Naive B cell (primary cell): ENCODE results near the gene PPP1R15B. TPM values are rescaled to one million over a fixed set of nuclear protein-coding genes. Genes with fewer than 3 reads are reported as not detected.

Experiments used
- ATAC-seq, 2 donors: fragments of 150-1000 bp; cut with Tn5 transposase; 2 replicates each; pipeline ENCODE4 v1.10.0; 2021; ENCODE audit warnings: low read depth in 2 of 2, mild to moderate bottlenecking in 2 of 2, moderate library complexity in 2 of 2
- DNase-seq: peaks from one replicate; pipeline ENCODE4 v3.0.0; 2022
- H3K27ac Mint-ChIP-seq, 6 donors: one replicate each; pipeline ENCODE4 v1.8.0; 2020 to 2022; ENCODE audit warnings: mild to moderate bottlenecking in 6 of 6, mixed read lengths in 6 of 6, moderate library complexity in 5 of 6, inconsistent platforms in 2 of 6
- H3K27me3 Mint-ChIP-seq, 3 donors: one replicate each; pipeline ENCODE4 v1.8.0; 2021 to 2022; ENCODE audit warnings: mixed read lengths in 3 of 3, mild to moderate bottlenecking in 1 of 3
- H3K36me3 Mint-ChIP-seq, 2 donors: one replicate each; pipeline ENCODE4 v1.8.0; 2020 to 2022; ENCODE audit warnings: mixed read lengths in 2 of 2, inconsistent platforms in 1 of 2, mild to moderate bottlenecking in 1 of 2
- H3K4me1 Mint-ChIP-seq, 3 donors: one replicate each; pipeline ENCODE4 v1.8.0; 2020 to 2022; ENCODE audit warnings: mixed read lengths in 3 of 3, inconsistent platforms in 1 of 3, mild to moderate bottlenecking in 1 of 3, moderate library complexity in 1 of 3
- H3K4me3 Mint-ChIP-seq, 8 donors: one replicate each; pipeline ENCODE4 v1.8.0; 2020 to 2022; ENCODE audit warnings: mild to moderate bottlenecking in 8 of 8, mixed read lengths in 8 of 8, moderate library complexity in 8 of 8, inconsistent platforms in 2 of 8
- H3K9me3 Mint-ChIP-seq, 7 donors: one replicate each; pipeline ENCODE4 v1.8.0; 2020 to 2022; ENCODE audit warnings: mixed read lengths in 7 of 7, mild to moderate bottlenecking in 5 of 7, inconsistent platforms in 2 of 7, moderate library complexity in 1 of 7
- polyA plus RNA-seq, 6 donors: library from polyadenylated mRNA; unstranded; fragments of 300-500 nt; fragmentation: Illumina TruSeq; gene quantifications; one replicate each; pipeline ENCODE4 v1.2.3, GENCODE V29; 2021; ENCODE audit warnings: low read depth in 6 of 6

The PPP1R15B gene
- polyA plus RNA-seq, 6 donors from 2014 or later, result 18.5 to 39.0 (median 33.0) TPM

- Mint-ChIP-seq H3K27ac (peak overlapping the region; percentile 60 to 99 (median 94)), H3K4me1 (peaks cover 65 to 91% (median 80%) of the 10 kb centered on the region in 3 donors), H3K9me3 (no peaks in the 10 kb centered on the region), H3K4me3 (peak overlapping the region in 6 of 8 donors; percentile 54 to 81 (median 64)), H3K36me3 (peaks cover 31 to 47% of the 10 kb centered on the region in 2 donors), H3K27me3 (no peaks in the 10 kb centered on the region)
- no peak for ATAC-seq
- DNase-seq, result no peak
Measured at GRCh38 chr1:204449678-204450280, 38.2 kb upstream of the PPP1R15B start.

GRCh38 chr1:204448991-204449677, 37.5 kb upstream of the PPP1R15B start:
- Mint-ChIP-seq H3K27me3 (no peaks in the 10 kb centered on the region), H3K27ac (peak overlapping the region; percentile 90 to 94 (median 92)), H3K4me3 (peak overlapping the region in 6 of 8 donors; percentile 38 to 77 (median 58)), H3K4me1 (peaks cover 60 to 88% (median 73%) of the 10 kb centered on the region in 3 donors), H3K9me3 (no peaks in the 10 kb centered on the region), H3K36me3 (peaks cover 26 to 47% of the 10 kb centered on the region in 2 donors)
- ATAC-seq, result no peak
- DNase-seq, result no peak

DNA sequence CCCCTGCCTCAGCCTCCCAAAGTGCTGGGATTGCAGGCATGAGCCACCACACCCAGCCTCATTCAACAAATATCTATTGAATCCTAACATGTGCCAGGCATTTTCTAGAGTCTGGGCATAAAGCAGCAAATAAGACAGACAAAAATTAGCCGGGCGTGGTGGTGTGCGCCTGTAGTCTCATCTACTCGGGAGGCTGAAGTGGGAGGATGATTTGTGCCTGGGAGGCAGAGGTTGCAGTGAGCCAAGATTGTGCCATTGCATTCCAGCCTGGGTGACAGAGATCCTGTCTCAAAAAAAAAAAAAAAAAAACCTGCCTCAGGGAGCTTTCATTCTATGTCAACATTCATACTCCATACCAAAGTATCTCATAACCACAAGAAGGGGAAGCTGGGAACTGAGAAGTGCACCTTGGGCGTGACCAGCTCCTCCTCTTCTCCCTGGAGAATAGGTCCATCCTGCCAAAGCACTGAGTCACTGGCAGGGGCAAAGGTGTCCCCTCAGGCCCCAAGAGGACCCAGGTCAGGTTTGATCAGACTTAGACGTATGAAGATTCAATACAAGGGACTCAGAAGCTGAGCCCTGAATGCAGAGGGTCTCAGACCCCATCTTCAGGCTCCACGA, 36.8 kb upstream of the PPP1R15B start:
- DNase-seq (no peak), ATAC-seq (no peak)
- H3K9me3 Mint-ChIP-seq, result no peaks in the 10 kb centered on the region
- peak overlapping the region in 7 of 8 donors; percentile 38 to 77 (median 56) for H3K4me3 Mint-ChIP-seq
- H3K4me1 Mint-ChIP-seq, result peaks cover 59 to 84% (median 67%) of the 10 kb centered on the region in 3 donors
- peaks cover 30 to 52% of the 10 kb centered on the region in 2 donors for H3K36me3 Mint-ChIP-seq
- H3K27me3 Mint-ChIP-seq, result no peaks in the 10 kb centered on the region
- peak overlapping the region; percentile 90 to 94 (median 92) for H3K27ac Mint-ChIP-seq

- H3K27me3 Mint-ChIP-seq, result no peaks in the 10 kb centered on the region
- H3K9me3 Mint-ChIP-seq, result no peaks in the 10 kb centered on the region
- peak overlapping the region; percentile 18 to 94 (median 91) for H3K27ac Mint-ChIP-seq
- H3K4me3 Mint-ChIP-seq, result peak overlapping the region in 7 of 8 donors; percentile 25 to 80 (median 58)
- H3K4me1 Mint-ChIP-seq, result peaks cover 53 to 77% (median 60%) of the 10 kb centered on the region in 3 donors
- DNase-seq (no peak), ATAC-seq (no peak)
- H3K36me3 Mint-ChIP-seq, result peaks cover 25 to 52% of the 10 kb centered on the region in 2 donors
Measured at GRCh38 chr1:204447736-204448135, 36.1 kb upstream of the PPP1R15B start.

GRCh38 chr1:204447190-204447589, 35.6 kb upstream of the PPP1R15B start:
- ATAC-seq, result no peak
- H3K4me1 Mint-ChIP-seq, result peaks cover 53 to 72% (median 64%) of the 10 kb centered on the region in 3 donors
- H3K27me3 Mint-ChIP-seq, result no peaks in the 10 kb centered on the region
- peaks cover 26 to 57% of the 10 kb centered on the region in 2 donors for H3K36me3 Mint-ChIP-seq
- no peak for DNase-seq
- peak overlapping the region in 7 of 8 donors; percentile 6 to 83 (median 65) for H3K4me3 Mint-ChIP-seq
- H3K27ac Mint-ChIP-seq, result peak overlapping the region; percentile 81 to 99 (median 93)
- no peaks in the 10 kb centered on the region for H3K9me3 Mint-ChIP-seq

DNA sequence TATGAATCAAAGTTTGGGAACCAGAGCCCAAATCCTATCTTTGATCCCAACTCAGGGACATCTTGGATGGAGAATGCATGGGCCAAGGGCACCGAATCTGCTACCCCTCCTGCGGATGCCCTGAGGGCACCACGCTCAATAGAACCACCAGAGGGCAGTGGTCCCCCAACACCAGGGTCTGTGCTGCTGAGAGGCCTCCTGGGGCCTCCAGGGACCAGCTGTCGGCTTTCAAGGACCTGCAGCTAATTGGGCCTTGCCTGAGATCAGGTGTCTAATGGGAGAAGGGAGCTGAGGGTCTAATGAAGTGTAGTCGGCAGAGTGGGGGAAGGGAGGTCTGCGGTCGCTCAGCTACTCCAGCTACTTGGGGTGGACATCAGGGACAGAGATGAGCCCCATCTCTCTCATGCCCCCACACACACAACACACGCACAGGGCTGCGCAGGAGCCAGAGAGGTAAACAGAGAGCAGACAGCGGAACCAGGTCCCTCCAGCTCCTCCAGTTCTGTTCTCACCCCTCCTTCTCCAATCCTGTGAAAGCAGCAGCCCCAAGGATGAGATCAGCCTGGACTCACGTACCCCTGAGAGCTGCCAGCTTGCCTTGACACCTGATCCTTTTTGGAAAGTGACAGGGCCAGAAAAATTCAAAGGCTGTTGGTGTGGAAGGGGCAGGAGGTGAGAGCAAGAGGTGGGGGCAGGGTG, 34.9 kb upstream of the PPP1R15B start:
- Mint-ChIP-seq H3K9me3 (no peaks in the 10 kb centered on the region), H3K27ac (peak overlapping the region; percentile 92 to 99 (median 96)), H3K4me3 (peak overlapping the region in 7 of 8 donors; percentile 76 to 94 (median 83)), H3K4me1 (peaks cover 56 to 66% (median 65%) of the 10 kb centered on the region in 3 donors), H3K27me3 (no peaks in the 10 kb centered on the region), H3K36me3 (peaks cover 32 to 63% of the 10 kb centered on the region in 2 donors)
- ATAC-seq, result peak; percentile 96
- peak; percentile 81 for DNase-seq

DNA sequence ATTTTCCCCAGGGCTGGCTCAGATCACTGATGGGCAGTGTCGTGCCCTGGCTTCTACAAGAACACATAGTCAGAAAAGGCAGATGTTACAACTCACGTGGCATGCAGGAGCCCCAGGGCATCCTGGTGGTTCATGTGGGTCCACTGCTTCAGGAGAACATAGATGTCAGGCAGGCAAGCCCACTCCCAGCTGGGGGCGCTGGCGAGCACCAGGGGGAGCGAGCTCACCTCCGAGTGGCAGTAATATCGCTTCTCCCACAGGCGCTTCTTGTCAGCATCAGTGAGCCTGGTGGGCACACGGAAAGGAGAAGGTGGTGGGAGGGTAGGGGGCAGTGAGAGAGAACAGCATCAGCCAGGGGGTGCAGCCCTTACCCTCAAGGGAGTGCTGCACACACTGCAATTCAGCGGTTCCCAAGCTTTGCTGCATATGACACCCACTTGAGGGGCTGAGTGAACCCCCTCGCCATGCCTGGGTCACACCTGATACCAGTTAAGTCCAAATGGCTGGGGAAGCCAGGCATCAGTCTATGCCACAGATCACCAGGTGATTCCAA, 34.3 kb upstream of the PPP1R15B start:
- peaks cover 38 to 67% of the 10 kb centered on the region in 2 donors for H3K36me3 Mint-ChIP-seq
- H3K9me3 Mint-ChIP-seq, result no peaks in the 10 kb centered on the region
- H3K4me3 Mint-ChIP-seq, result peak overlapping the region in 1 of 8 donors; percentile 88
- no peak for DNase-seq
- no peaks in the 10 kb centered on the region for H3K27me3 Mint-ChIP-seq
- peak overlapping the region in 4 of 6 donors; percentile 70 to 98 (median 92) for H3K27ac Mint-ChIP-seq
- peak; percentile 22 to 36 for ATAC-seq
- H3K4me1 Mint-ChIP-seq, result peaks cover 52 to 60% (median 59%) of the 10 kb centered on the region in 3 donors

DNA sequence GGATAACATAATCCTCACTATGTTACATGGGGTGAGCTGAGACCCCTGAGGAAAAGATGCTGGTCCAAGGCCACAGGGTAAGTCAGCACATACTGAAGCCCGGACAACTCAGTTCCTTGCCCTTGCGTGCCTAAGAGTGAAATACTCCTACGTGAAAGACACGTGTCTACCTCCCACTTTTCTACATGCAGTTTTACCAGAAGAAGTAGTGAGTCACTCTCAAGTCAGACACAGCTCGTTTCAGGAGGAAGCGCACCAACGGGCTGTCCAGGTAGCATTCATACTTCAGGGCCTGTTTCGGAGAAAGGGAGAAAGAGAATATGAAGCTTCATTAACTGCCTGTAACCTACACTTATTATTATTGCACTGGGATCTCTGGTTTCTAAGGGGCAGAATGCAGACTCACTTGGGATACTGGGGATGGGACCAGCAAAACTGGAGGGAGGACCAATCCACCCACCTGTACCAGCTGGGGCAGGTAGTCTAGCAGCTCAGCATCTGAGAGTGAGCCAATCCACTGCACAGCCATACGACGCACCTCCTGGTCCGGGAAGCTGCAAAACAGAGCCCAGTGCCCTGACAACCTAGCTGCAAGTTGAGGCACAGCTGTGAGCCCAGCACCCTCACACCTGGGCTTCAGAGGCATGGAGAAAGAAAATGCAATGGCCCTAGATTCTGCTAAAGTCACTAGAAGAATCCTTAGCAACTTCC, 32.4 kb upstream of the PPP1R15B start:
- peaks cover 37 to 41% (median 40%) of the 10 kb centered on the region in 3 donors for H3K4me1 Mint-ChIP-seq
- H3K27ac Mint-ChIP-seq, result peak overlapping the region in 2 of 6 donors; percentile 76 to 80
- no peaks in the 10 kb centered on the region for H3K27me3 Mint-ChIP-seq

GRCh38 chr1:204443260-204443619, 31.6 kb upstream of the PPP1R15B start:
- Mint-ChIP-seq H3K4me1 (peaks cover 29 to 36% (median 32%) of the 10 kb centered on the region in 3 donors), H3K36me3 (peaks cover 39 to 57% of the 10 kb centered on the region in 2 donors), H3K9me3 (no peaks in the 10 kb centered on the region), H3K4me3 (no peak overlapping the region), H3K27me3 (no peaks in the 10 kb centered on the region), H3K27ac (peak overlapping the region in 1 of 6 donors; percentile 52)
- DNase-seq (no peak), ATAC-seq (no peak)

More for the DNA sequence above, 32.4 kb upstream of the PPP1R15B start:
- Mint-ChIP-seq H3K36me3 (peaks cover 37 to 56% of the 10 kb centered on the region in 2 donors), H3K4me3 (no peak overlapping the region), H3K9me3 (no peaks in the 10 kb centered on the region)
- DNase-seq, result no peak
- ATAC-seq, result no peak

GRCh38 chr1:204442376-204443259, 31.0 kb upstream of the PPP1R15B start:
- peaks cover 25 to 32% (median 27%) of the 10 kb centered on the region in 3 donors for H3K4me1 Mint-ChIP-seq
- no peaks in the 10 kb centered on the region for H3K27me3 Mint-ChIP-seq
- no peaks in the 10 kb centered on the region for H3K9me3 Mint-ChIP-seq
- H3K36me3 Mint-ChIP-seq, result peaks cover 42 to 58% of the 10 kb centered on the region in 2 donors
- no peak for ATAC-seq
- peak overlapping the region in 5 of 6 donors; percentile 38 to 72 (median 59) for H3K27ac Mint-ChIP-seq
- no peak for DNase-seq
- no peak overlapping the region for H3K4me3 Mint-ChIP-seq

GRCh38 chr1:204441558-204441957, 29.9 kb upstream of the PPP1R15B start:
- ATAC-seq, result no peak
- Mint-ChIP-seq H3K36me3 (peaks cover 40 to 58% of the 10 kb centered on the region in 2 donors), H3K4me1 (peaks cover 17 to 30% (median 19%) of the 10 kb centered on the region in 3 donors), H3K9me3 (no peaks in the 10 kb centered on the region), H3K27ac (peak overlapping the region in 5 of 6 donors; percentile 25 to 75 (median 42)), H3K4me3 (no peak overlapping the region), H3K27me3 (no peaks in the 10 kb centered on the region)
- no peak for DNase-seq
